HK-2 (cell line): Measurements from ENCODE around the gene INIP.

ENCODE experiments used
- DNase-seq: peaks from one replicate; pipeline ENCODE4 v3.0.0-alpha.2; 2018; ENCODE audit not compliant: unreplicated experiment

The INIP gene

DNA sequence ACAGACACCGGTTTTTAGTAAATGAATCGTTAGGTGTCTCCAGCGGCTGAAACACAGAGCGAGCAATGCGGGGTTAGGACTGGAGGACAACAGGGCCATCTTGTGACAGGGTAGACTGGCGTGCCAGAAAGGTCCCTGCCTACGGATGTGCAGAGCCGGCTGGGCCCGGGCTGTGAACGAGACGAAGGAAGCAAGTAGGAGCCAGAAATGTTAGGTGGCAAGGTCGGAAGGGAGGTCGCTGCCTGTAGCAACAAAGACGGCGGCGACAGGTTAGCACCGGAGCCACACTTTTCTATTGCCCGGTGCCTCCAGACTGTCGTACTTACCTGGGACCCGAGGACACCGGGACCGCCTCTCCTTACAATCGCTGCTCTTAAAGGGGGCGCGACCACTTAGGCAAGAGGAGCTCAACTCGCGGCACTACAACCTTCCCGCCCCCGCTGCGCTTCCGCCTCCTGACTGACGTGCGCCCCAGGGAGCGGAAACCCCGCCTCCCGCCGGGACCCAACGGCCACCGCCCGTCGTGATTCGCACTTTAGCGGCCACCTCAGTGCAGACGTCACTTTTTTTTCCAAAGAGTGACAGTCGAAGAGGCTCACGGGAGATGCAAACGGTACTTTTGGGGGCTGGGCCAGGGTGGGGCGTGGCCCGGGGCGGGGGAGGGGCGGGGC, at the start of gene INIP:
Gene INIP (minus strand): TSS at position 457 of the 671 bp plus-strand sequence. CDS start 1,632 bp downstream, outside the sequence.
- peak; percentile 95 for DNase-seq

DNA sequence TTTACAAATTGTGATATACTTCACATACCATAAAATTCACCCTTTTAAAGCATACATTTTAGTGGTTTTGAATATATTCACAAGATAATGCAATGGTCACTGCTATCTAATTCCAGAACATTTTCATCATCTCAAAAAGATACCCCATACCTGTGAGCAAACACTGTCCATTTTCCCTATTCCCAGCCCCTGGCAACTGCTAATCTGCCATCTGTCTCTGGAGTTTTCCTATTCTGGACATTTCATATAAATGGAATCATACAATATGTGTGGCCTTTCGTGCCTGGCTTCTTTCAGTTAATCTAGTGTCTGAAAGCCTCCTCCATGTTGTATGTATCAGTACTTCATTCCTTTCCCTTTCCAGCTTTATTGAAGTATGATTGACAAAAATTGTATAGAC, 47.4 kb upstream of the INIP start:
- DNase-seq: no peak

- DNase-seq: no peak
Observed at GRCh38 chr9:112764837-112765236, 46.9 kb upstream of the INIP start.

DNA sequence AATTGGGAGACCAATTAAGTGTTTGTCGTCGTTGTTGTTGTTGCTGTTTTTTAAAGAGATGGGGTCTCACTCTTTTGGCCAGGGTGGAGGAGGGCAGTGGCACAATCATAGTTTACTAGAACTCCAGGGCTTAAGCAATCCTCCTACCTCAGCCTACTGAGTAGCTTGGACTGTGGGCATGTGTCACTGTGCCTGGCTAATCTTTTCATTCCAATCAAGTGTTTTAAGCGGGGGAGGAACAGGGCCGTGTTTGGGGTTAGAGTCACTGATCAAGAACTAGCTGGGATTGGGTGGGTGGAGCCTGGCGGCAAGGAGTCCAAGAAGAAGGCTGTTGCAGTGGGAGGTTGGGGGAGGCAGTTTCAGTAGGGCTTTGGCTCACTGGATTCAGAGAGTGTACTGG, 46.4 kb upstream of the INIP start:
- DNase-seq: peak; percentile 32

GRCh38 chr9:112762726-112763518, 45.0 kb upstream of the INIP start:
- no peak for DNase-seq

- DNase-seq: no peak
Observed at GRCh38 chr9:112761912-112762655, 44.2 kb upstream of the INIP start.

- no peak for DNase-seq
Observed at GRCh38 chr9:112760821-112761220, 42.9 kb upstream of the INIP start.

- no peak for DNase-seq
Observed at GRCh38 chr9:112757940-112758339, 40.0 kb upstream of the INIP start.

DNA sequence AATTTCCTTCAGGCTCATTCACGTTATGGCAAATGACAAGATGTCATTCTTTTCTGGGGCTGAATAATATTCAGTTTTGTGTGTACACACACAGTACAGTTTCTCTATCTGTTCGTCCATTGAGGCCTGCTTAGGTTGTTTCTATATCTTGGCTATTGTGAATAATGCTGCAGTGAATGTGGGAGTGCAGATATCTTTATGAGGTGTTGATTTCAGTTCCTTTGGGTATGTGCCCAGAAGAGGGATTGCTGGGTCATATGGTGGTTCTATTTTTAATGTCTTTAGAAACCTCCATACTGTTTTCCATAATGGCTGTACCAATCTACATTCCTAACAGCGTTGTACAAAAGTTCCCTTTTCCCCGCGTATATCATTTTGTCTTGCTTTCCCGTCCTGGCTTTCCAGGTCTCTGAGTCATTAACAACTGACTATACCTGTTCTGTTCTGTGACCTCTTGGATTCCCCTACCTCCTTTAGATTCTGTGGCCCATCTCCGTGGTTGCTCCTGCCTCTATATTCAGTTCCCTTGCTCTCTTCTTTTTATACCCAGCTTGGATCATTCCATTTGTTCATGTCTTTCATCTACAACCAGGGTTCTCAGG, 39.5 kb upstream of the INIP start:
- no peak for DNase-seq

GRCh38 chr9:112755675-112756074, 37.8 kb upstream of the INIP start:
- DNase-seq: no peak

DNA sequence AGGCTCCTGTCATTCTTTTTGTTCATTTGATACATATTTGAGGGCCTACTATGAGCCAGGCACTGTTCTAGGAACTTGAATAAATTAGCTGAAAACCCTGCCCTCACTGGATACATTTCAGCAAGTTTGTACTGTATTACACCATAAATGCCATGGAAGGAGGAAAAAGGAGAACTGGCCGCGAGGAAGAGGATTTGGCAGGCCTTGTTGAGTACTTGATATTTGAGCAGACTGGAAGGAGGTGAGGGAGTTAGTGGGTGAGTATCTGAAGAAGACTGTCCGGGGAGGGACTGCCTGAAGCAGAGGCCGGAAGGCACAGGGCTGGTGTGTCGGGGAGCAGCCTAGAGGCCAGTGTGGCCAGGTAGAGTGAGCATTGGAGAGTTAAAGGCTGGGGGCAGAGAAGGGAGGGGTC, 37.1 kb upstream of the INIP start:
- DNase-seq: no peak

DNA sequence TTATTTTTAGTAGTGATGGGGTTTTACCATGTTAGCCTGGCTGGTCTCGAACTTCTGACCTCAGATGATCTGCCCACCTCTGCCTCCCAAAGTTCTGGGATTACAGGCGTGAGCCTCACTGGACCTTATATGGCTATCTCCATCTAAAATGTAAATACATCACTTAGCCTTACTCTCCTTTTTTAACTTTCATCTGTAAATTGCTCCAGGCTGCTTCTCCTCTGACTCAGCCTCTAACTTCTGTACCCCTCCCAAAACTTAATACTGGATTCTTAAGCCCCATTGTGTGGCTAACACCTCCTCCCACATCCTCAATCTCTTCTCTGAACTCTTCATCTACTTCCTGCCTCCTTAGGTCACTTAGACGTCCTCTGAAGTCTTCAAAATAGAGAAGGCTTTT, 36.7 kb upstream of the INIP start:
- no peak for DNase-seq

- peak; percentile 53 for DNase-seq
Observed at GRCh38 chr9:112753725-112754124, 35.8 kb upstream of the INIP start.

DNA sequence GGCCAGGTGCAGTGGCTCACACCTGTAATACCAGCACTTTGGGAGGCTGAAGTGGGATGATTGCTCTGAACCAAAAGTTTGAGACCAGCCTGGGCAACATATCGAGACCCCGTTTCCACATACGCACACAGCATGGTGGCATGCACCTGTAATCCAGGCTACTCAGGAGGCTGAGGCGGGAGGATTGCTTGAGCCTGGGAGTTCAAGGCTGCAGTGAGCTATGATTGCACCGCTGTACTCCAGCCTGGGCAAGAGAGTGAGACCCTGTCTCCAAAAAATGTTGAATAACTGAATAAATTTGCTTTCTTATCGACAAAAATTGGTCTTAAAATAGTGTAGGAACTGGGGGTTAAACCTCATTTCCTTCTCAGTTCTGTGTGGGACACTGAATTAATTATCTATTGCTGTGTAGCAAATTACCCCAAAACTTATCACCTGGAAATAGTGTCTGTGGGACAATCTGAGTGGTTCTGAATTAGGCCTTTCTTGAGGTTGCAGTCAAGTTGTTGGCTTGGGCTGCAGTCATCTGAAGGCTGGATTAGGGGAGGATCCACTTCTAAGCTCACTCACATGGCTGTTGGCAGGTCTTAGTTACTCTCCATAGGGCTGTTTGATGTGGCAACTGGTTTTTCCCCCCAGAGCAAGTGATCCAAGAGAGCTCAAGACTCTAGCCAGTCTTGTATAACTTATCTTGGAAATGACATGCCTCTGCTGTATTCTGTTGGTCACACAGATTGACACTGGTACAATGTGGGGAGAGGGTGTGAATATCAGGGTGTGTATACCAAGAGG, 34.6 kb upstream of the INIP start:
- no peak for DNase-seq

GRCh38 chr9:112751056-112751795, 33.3 kb upstream of the INIP start:
- peak; percentile 72 for DNase-seq

- DNase-seq: no peak
Observed at GRCh38 chr9:112750764-112751055, 32.8 kb upstream of the INIP start.

DNA sequence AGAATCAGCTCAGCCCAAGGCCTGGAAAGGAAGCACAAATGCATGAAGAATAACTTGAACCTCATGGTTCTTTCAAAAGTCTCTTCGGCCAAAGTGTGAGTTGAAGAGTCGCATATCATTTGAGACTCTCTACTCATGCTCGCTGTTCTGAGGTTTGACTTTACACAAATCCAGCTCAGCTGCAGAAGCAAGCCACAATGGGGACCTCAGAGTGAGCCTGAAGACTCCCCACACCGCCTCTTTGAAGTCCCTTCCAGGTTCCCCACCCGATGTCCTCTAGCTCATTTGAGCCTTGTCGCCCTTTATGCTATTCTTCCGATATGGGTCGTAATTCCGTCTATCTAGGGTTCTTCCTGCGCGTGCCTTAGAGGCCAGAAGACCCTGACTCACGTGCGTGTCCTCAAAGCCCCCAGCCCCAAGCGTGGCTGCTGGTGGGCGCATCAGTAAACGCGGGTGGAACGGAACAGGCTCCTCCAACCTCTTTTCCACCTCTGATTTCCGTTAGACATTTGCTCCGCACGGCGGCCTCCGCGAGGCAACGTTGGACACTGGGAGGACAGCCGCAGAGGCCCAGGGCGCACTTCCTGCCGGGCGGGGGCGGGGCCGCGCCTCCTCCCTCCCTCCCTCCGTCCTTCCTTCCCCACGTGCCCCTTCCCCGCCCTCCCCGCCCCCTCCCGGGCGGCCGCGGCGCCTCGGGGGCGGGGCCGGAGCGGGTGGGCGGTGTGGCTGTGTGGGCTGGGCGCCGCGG, 32.3 kb upstream of the INIP start, which contains the start of gene SNX30:
Gene SNX30 (plus strand): TSS at position 745 of the 748 bp plus-strand sequence. CDS start 242 bp downstream, outside the sequence.
- peak; percentile 90 for DNase-seq

- no peak for DNase-seq
Observed at GRCh38 chr9:112747094-112747493, 29.2 kb upstream of the INIP start.

DNA sequence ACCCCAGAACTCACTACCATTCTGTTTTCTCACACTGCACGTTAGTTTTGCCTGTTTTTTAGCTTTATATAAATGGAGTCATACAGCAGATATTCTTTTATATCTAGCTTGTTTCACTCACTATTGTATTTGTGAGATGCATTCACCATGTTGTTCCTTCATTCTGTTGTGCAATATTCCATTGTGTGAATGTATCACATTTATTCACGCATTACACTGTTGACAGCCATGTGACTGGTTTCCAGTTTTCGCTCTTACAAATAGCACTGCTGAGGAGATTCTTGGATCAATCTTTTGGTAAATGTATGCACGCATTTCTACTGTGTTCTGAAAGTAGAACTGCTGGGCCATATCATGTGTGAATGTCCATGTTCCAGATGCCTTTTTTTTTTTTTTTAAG, 26.3 kb upstream of the INIP start:
- no peak for DNase-seq

DNA sequence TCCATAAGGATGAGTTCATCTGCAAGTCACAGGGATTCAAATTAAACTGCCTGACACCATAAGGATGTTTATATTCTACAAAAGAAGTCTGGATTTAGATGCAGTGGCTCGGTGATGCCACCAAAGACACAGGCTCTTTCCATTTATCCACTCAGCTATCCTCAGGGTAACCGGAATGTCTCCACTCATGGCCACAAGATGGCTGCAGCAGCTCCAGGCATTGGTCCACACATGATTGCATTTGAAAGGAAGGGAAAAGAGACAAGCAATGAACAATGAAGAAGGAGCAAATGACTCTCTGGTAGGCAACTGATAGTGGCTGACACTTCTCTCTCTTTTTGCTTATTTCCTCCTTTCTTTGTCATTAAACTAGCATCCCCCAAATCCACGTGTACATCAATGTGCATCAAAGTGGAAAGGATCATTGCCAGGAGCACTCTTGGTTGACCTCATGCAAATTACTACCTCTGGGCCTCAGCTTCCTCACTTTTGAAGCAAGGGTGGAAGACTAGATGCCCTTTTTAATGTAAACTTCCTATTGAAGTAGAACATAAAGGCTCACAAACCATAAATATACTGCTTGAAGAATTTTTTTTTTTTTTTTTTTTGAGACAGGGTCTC, 25.4 kb upstream of the INIP start:
- no peak for DNase-seq
